ENCODE data around the gene EXD3. TPM values are rescaled to one million over a fixed set of nuclear protein-coding genes. Genes with fewer than 3 reads are reported as not detected.

EXD3 gene
- total RNA-seq, 6 experiments from 2014 or later = 6.4 to 10.6 (median 8.7) TPM

DNA sequence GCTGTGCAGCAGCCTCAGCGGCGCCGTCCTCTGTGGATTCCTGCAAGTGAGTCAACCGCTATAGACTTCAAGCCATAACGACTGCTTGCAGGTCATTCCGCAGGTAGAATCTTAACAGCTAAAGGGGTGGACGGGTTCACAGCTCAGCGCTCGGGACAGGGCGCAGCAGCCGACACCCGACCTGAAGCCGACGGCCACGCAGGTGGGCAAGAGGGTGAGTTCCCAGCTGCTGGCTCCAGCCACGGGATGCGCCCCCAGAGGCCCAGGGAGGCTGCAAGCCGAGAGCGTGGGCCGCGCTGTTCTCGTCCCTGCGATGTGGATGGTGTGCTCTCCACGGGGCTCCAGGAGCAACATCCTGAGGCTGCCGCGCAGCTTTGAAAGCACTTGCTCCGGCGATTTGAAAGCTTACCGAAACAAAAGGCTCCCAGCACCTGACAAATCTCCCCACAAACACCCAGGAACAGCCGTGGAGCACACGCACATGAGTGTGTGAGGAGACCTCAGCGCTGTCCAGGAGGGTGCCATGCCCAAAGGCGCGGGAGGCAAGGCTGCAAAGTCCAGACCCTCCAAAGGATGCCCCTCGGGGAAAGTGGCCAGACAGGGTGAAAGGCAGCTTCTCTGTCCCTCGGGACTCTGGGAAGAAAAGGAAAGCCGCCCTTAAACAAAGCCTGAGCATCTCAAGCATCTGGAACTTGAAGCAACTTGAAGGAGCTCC lies 48.7 kb downstream of the EXD3 start:
- peaks cover 18% of the 10 kb centered on the region for H3K9me3 Mint-ChIP-seq
- H3K4me1 Mint-ChIP-seq (ENCODE audit: low read depth) = no peaks in the 10 kb centered on the region
- H3K4me3 Mint-ChIP-seq = no peak overlapping the region
- no peak for TF ChIP-seq CTCF (IDR thresholded peaks at IDR 0.05)
- no peak overlapping the region for H3K27ac Mint-ChIP-seq
- peaks cover 10% of the 10 kb centered on the region for H3K36me3 Mint-ChIP-seq (ENCODE audit: low read depth)
- H3K27me3 Mint-ChIP-seq (ENCODE audit: insufficient read depth) = no peaks in the 10 kb centered on the region; the same call in none of the 2 replicates
- DNase-seq = no peak

- Mint-ChIP-seq H3K27me3 (ENCODE audit: insufficient read depth) (no peaks in the 10 kb centered on the region; the same call in none of the 2 replicates), H3K4me1 (ENCODE audit: low read depth) (no peaks in the 10 kb centered on the region), H3K27ac (no peak overlapping the region), H3K4me3 (no peak overlapping the region), H3K36me3 (ENCODE audit: low read depth) (peaks cover 9% of the 10 kb centered on the region), H3K9me3 (peaks cover 16% of the 10 kb centered on the region)
- no peak for DNase-seq
- TF ChIP-seq CTCF (IDR thresholded peaks at IDR 0.05) = no peak
These were observed 49.4 kb downstream of the EXD3 start for GRCh38 chr9:137373611-137373980.

GRCh38 chr9:137372693-137373610 lies 50.0 kb downstream of the EXD3 start:
- Mint-ChIP-seq H3K4me1 (ENCODE audit: low read depth) (no peaks in the 10 kb centered on the region), H3K9me3 (peaks cover 11% of the 10 kb centered on the region; the same call in 1 of the 2 replicates), H3K27ac (no peak overlapping the region), H3K36me3 (ENCODE audit: low read depth) (0 out of 2 replicates have a peak, but pooled peaks cover 5% of the 10 kb centered on the region), H3K27me3 (ENCODE audit: insufficient read depth) (no peaks in the 10 kb centered on the region; the same call in 1 of the 2 replicates), H3K4me3 (no peak overlapping the region)
- DNase-seq = no peak
- no peak for TF ChIP-seq CTCF (IDR thresholded peaks at IDR 0.05)

GRCh38 chr9:137371946-137372651 lies 50.9 kb downstream of the EXD3 start:
- no peak for TF ChIP-seq CTCF (IDR thresholded peaks at IDR 0.05)
- no peaks in the 10 kb centered on the region for H3K4me1 Mint-ChIP-seq (ENCODE audit: low read depth)
- no peak overlapping the region for H3K4me3 Mint-ChIP-seq
- 0 out of 2 replicates have a peak, but pooled peaks cover 5% of the 10 kb centered on the region for H3K36me3 Mint-ChIP-seq (ENCODE audit: low read depth)
- peaks cover 11% of the 10 kb centered on the region; the same call in 1 of the 2 replicates for H3K9me3 Mint-ChIP-seq
- no peak for DNase-seq
- H3K27ac Mint-ChIP-seq = no peak overlapping the region
- no peaks in the 10 kb centered on the region; the same call in 1 of the 2 replicates for H3K27me3 Mint-ChIP-seq (ENCODE audit: insufficient read depth)

DNA sequence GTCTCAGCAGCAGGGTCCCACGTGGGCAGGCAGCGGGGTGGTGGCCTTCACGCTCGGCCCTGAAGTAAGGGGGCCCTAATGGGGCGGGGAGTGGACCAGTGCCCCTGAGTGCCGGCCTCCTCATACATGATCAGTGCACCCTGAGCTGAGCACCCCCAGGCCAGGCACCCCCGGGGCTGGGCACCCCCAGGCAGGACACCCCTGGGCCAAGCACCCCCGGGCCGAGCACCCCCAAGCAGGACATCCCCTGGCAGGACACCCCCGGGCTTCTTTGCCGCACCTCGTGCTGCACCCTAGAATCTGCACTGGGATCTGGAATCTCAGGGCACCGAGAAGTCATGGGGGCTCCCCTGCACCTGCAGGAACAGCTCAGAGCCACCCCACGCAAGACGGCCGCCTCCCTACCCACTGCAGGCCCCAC lies 51.4 kb downstream of the EXD3 start:
- Mint-ChIP-seq H3K27me3 (ENCODE audit: insufficient read depth) (no peaks in the 10 kb centered on the region; the same call in 1 of the 2 replicates), H3K36me3 (ENCODE audit: low read depth) (0 out of 2 replicates have a peak, but pooled peaks cover 5% of the 10 kb centered on the region), H3K4me3 (no peak overlapping the region), H3K4me1 (ENCODE audit: low read depth) (no peaks in the 10 kb centered on the region), H3K27ac (no peak overlapping the region), H3K9me3 (peaks cover 11% of the 10 kb centered on the region; the same call in 1 of the 2 replicates)
- TF ChIP-seq CTCF (IDR thresholded peaks at IDR 0.05) = no peak
- no peak for DNase-seq
